Activated CD4-positive, CD25-positive, alpha-beta regulatory T cell treated with anti-CD3 and anti-CD28 coated beads, Interleukin-2, amount 50 U/mL, for 24 hours (primary cell): ENCODE data around the gene TMEM132C.

Experiments used
- ATAC-seq, 2 donors: fragments of 150-1000 bp; cut with Tn5 transposase; one replicate each; pipeline ENCODE4 v1.10.0; 2021; ENCODE audit warnings: mild to moderate bottlenecking in 1 of 2, moderate library complexity in 1 of 2

Gene TMEM132C

GRCh38 chr12:128353301-128353700 lies 86.3 kb downstream of the TMEM132C start:
- ATAC-seq: no peak

- no peak for ATAC-seq
Observed at GRCh38 chr12:128356547-128356946, 89.6 kb downstream of the TMEM132C start.

GRCh38 chr12:128361400-128361995 lies 94.5 kb downstream of the TMEM132C start:
- no peak for ATAC-seq

- no peak for ATAC-seq
Observed at GRCh38 chr12:128365032-128365431, 98.1 kb downstream of the TMEM132C start.

GRCh38 chr12:128365651-128366231 lies 98.8 kb downstream of the TMEM132C start:
- no peak for ATAC-seq

GRCh38 chr12:128367961-128368360 lies 101.0 kb downstream of the TMEM132C start:
- ATAC-seq: no peak

GRCh38 chr12:128381541-128381940 lies 114.6 kb downstream of the TMEM132C start:
- no peak for ATAC-seq

GRCh38 chr12:128381946-128382345 lies 115.0 kb downstream of the TMEM132C start:
- no peak for ATAC-seq

GRCh38 chr12:128382946-128383345 lies 116.0 kb downstream of the TMEM132C start:
- no peak for ATAC-seq

- no peak for ATAC-seq
Observed at GRCh38 chr12:128383357-128383937, 116.5 kb downstream of the TMEM132C start.

GRCh38 chr12:128385736-128386135 lies 118.8 kb downstream of the TMEM132C start:
- no peak for ATAC-seq

GRCh38 chr12:128387811-128388422 lies 120.9 kb downstream of the TMEM132C start:
- no peak for ATAC-seq

GRCh38 chr12:128388461-128389000 lies 121.6 kb downstream of the TMEM132C start:
- ATAC-seq: no peak

- ATAC-seq: no peak
Observed at GRCh38 chr12:128393346-128393745, 126.4 kb downstream of the TMEM132C start.

GRCh38 chr12:128394137-128394536 lies 127.2 kb downstream of the TMEM132C start:
- ATAC-seq: no peak

GRCh38 chr12:128399253-128399652 lies 132.3 kb downstream of the TMEM132C start:
- ATAC-seq: no peak

- no peak for ATAC-seq
Observed at GRCh38 chr12:128402486-128403243, 135.7 kb downstream of the TMEM132C start.

- ATAC-seq: no peak
Observed at GRCh38 chr12:128408669-128409068, 141.7 kb downstream of the TMEM132C start.

- no peak for ATAC-seq
Observed at GRCh38 chr12:128415036-128415560, 148.1 kb downstream of the TMEM132C start.

- no peak for ATAC-seq
Observed at GRCh38 chr12:128418944-128419343, 152.0 kb downstream of the TMEM132C start.

- ATAC-seq: no peak
Observed at GRCh38 chr12:128420163-128420562, 153.2 kb downstream of the TMEM132C start.

- no peak for ATAC-seq
Observed at GRCh38 chr12:128421375-128421774, 154.4 kb downstream of the TMEM132C start.

- no peak for ATAC-seq
Observed at GRCh38 chr12:128423205-128423604, 156.2 kb downstream of the TMEM132C start.
